HG03095 (cell line): Measurements from ENCODE around the gene KCNB1.

Source experiments
- ATAC-seq: cut with Tn5 transposase; IDR thresholded peaks from one replicate; pipeline ENCODE4 v1.9.1; 2021; ENCODE audit warnings: moderate library complexity; ENCODE audit not compliant: unreplicated experiment

The KCNB1 gene

GRCh38 chr20:49445176-49445575 is 37.3 kb downstream of the KCNB1 start:
- no peak for ATAC-seq

DNA sequence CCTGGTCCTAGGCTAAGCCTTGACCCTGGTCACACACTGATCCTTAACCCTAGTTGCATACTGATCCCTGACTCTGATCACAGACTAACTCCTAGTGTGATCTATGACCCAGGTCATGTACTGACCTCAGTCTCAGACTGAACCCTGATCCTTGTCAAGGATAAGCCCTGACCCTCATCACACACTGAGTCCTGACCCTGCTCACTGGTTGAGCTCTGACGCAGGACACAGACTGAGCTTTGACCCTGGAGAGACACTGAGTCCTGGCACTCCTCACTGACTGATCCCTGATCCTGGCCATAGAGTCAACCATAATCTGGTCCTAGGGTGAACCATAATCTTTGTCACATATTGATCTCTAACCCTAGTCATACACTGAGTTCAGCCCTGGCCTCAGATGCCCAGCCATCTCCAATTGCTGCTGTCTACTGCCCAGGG is 37.9 kb downstream of the KCNB1 start:
- ATAC-seq: no peak

GRCh38 chr20:49437057-49437456 is 45.4 kb downstream of the KCNB1 start:
- no peak for ATAC-seq

DNA sequence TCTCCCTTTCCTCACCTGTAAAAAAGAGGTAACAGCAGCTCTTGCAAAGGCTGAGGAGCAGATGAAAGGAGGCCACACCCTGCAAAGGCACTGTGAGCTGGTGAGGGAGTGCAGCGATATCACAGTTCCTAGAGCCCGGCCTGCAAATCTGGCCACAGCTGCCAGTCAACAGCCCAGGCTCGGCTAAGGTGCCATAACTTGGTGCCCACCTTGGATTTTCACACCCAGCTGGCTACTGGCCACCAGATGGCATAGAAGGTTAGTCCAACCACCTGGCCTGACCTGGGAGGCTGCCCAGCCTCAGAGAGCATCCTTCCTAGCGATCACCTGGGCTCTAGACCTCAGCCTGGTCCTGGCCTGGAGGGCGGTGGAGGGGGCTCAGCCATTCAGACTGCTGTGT is 46.8 kb downstream of the KCNB1 start:
- no peak for ATAC-seq

- ATAC-seq: no peak
These were observed 49.1 kb downstream of the KCNB1 start for GRCh38 chr20:49433333-49433732.

DNA sequence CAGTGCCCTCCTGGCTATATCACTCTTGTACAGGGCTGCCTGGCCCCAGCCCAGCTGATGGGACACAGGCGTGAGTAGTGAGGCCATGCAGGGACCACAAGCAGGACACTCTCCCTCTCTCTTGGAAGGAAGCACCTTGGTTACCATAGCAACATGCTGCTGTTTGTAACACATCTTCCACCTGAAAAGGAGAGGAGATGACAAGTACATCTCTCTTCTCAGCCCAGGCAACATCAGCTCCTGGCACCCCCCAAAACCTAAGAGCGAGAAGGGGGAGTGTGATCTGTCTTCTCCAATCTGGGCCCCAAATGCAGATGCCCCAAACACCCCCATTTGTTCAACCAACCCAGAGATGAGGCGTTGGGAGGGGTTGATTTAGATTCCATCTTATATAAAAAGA is 49.9 kb downstream of the KCNB1 start:
- no peak for ATAC-seq

GRCh38 chr20:49431329-49431728 is 51.1 kb downstream of the KCNB1 start:
- no peak for ATAC-seq

DNA sequence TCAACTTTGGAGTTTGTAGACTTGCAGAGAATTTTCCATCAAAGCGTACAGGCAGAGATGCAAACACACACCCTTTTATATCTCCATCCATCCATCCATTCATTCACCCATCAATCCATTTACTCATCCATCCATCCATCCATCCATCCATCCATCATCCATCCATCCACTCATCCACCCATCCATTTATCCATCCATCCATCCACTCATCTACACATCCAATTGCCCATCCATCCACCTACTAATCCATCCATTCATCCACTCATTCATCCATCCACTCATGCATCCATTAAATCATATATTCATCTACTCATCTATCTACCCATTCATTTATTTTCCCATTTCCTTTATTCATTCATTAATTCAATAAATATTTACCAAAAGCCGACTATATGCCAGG is 52.1 kb downstream of the KCNB1 start:
- no peak for ATAC-seq

DNA sequence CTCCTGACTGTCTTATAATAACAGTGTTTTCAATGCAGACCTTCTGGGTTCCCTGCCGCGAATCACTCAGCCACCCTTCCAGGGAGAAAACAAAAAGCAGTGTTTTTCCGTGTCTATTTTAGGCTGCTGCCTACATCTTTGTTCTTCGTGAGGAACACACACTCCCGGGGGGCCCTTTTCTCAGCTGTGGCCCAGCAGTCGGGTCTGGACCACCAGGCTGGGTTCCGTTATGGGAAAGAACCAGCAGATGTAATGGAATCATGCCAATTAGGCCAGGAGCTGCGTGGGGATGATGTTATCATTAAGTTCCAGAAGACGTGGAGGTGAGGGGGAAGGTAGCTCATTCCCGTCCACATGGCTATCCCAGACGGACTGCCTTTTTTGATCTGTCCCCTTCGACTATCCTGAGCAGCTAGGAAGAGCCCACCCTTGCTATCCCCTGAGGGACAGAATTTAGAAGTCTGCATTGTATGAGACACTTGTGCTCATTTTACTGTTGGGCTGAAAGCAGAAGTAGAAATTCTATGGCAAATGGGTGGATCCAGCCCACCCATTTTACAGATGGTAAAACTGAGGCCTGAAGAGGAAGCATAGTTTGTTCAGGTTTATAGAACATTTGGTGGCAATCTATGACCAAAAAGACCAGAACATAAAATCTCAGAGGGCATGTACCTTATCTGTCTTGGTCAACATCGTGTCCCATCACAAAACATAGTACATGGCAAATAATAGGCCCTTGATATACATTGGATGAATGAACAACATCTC is 54.5 kb downstream of the KCNB1 start:
- no peak for ATAC-seq

DNA sequence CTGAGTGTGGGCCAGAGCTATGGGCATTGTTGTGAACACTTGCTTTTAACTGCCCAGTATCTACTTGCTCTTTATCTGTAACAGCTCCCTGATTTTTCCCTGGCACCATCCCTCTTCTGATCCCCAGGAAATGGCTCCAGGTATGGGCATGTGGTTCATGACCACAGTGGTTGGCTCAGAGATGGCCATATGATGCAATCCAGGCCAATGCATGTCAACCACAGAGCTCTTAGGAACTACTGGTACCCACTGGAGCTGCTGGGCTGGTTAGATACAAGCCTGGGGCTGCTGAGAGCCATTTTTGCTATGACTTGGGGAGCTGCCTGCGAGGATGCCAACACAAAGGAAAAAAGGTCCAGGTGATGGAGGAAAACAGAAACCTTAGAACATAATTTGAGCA is 55.6 kb downstream of the KCNB1 start:
- ATAC-seq: no peak

GRCh38 chr20:49426395-49426794 is 56.1 kb downstream of the KCNB1 start:
- ATAC-seq: no peak

- no peak for ATAC-seq
These were observed 57.9 kb downstream of the KCNB1 start for GRCh38 chr20:49424536-49424935.

DNA sequence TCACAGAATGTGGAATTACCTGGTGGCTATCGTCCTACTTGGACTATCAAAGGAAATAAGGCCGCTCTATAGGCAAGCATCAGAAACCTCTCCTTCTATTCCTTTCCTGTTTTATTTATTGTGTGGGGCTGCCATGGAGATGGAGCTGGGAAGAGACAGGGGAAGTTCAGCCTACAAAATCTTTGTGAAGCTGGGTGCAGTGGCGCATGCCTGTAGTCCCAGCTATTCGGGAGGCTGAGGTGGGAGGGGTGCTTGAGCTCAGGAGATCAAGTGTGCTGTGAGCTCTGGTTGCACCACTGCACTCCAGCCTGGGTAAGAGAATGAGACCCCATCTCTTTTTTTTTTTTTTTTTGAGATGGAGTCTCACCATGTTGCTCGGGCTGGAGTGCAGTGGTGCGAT is 60.3 kb downstream of the KCNB1 start:
- ATAC-seq: no peak

GRCh38 chr20:49420811-49421295 is 61.6 kb downstream of the KCNB1 start:
- no peak for ATAC-seq

DNA sequence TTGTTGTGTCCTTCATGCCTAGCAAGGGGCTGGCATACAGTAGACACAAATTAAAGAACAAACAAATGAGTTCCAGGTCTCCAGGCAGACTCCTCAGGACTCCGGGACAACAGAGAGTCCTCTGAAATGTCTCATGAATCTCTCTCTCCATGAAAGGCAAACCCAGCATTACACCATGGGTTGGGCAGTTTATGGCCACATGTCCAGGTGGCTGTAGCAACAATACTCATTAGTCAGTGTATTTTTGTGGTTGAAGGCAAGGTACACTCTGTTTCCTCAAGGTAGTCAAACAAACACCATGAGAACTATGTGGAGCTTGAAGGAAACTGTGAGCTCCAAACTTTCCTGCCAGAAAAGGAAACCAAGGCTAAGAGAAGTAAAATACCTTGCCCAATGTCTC is 62.2 kb downstream of the KCNB1 start:
- ATAC-seq: no peak

- no peak for ATAC-seq
These were observed 62.7 kb downstream of the KCNB1 start for GRCh38 chr20:49419785-49420184.

DNA sequence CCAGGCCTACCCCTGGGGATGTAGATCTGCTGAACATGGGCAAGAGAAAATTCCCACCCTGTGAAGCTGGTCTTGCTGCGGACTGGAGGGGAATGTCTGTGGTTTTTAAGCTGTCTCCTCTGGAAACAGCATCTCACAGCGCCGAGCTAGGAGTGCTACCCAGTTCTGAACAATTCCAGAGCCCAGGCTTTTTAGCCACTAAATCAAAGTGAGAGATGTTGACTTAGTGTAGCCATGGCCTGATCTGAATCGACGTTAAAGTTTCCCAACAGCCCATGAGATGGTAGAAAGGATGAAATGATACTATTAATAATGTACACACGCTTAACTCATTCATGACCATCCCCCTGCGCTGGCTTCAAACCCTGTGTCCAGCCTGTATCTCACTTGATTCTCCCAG is 63.7 kb downstream of the KCNB1 start:
- ATAC-seq: no peak

GRCh38 chr20:49417843-49418555 is 64.5 kb downstream of the KCNB1 start:
- ATAC-seq: no peak

DNA sequence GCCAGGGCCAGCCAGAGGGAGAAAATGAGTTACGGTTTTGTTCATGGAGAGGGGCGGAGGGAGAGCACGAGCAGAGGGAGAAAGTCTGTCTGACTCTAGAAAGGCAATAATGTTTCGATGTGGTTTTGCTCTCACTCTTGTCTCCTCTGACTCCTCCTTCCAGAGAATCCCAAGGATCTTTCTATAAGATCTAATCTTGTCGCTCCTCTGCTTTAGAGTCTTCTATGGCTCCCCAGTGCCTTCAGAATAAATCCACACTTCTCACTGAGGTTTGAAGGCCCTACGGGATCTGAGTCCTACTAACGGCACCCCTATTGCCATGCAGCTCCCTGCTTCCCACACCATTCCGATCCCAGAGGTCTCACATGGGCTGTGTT is 66.8 kb downstream of the KCNB1 start:
- no peak for ATAC-seq

GRCh38 chr20:49415005-49415667 is 67.3 kb downstream of the KCNB1 start:
- no peak for ATAC-seq

- no peak for ATAC-seq
These were observed 68.8 kb downstream of the KCNB1 start for GRCh38 chr20:49413677-49414076.

DNA sequence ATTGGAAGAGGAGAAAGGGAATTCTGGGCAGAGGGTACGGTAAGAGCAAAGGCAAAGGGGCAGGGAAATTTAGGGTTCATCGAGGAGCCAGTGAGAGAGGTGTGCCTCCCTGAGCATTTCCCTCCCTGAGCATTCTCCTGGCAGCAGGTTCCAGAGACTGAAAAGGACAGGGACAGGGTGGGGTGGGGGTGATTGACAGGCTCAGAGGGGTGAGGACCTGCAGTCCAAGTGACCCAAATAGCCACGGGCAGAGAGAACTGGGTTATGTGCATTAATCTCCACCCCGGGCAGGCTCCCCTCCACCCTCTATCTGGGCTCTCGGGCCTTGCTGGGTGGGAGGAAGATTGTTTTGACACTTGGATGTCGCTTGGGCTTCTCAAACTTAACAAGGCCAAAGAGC is 69.5 kb downstream of the KCNB1 start:
- ATAC-seq: no peak
